Measurements from ENCODE around the gene BANF2. TPM values are rescaled to one million over a fixed set of nuclear protein-coding genes. Genes with fewer than 3 reads are reported as not detected.

Gene BANF2
- polyA plus RNA-seq, 1 of the 3 experiments (the other 2 are of a cell fraction), result not detected

- Histone ChIP-seq H3K36me3 (replicated peaks in 1 of 2; ENCODE audit: control insufficient read depth in 1 of 2, insufficient read depth in 2 of 2, low read length in 1 of 2) (no peaks in the 10 kb centered on the region), H3K27me3 (ENCODE audit: insufficient read depth) (peaks cover 4% of the 10 kb centered on the region; the same call in 1 of the 2 replicates), H3K27ac (ENCODE audit: low read depth in 2 of 2, low read length in 1 of 2) (no peak overlapping the region), H4K20me1 (ENCODE audit: insufficient read depth) (no peaks in the 10 kb centered on the region), H2AFZ (ENCODE audit: low read depth) (no peak overlapping the region), H3K9me3 (no peaks in the 10 kb centered on the region), H3K9me2 (no peaks in the 10 kb centered on the region), H3F3A (replicated peaks; ENCODE audit: insufficient read depth) (peaks cover 3% of the 10 kb centered on the region), H3K9ac (no peak overlapping the region), H3K4me1 (ENCODE audit: control insufficient read depth in 1 of 2, insufficient read depth in 2 of 2, low read depth in 1 of 2, low read length in 1 of 2) (0 out of 4 replicates have a peak, but pooled peaks cover 0 to 3% of the 10 kb centered on the region in 2 experiments), H3K4me2 (no peak overlapping the region), H3K79me2 (ENCODE audit: insufficient read depth) (no peaks in the 10 kb centered on the region), H3K4me3 (ENCODE audit: low read depth in 2 of 2, low read length in 1 of 2) (no peak overlapping the region)
- TF ChIP-seq, protein P1, sequence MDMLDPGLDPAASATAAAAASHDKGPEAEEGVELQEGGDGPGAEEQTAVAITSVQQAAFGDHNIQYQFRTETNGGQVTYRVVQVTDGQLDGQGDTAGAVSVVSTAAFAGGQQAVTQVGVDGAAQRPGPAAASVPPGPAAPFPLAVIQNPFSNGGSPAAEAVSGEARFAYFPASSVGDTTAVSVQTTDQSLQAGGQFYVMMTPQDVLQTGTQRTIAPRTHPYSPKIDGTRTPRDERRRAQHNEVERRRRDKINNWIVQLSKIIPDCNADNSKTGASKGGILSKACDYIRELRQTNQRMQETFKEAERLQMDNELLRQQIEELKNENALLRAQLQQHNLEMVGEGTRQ (IDR thresholded peaks at IDR 0.05; ENCODE audit: borderline replicate concordance, low read depth, low read length), result no peak
- no peak for TF ChIP-seq FOSL2 (IDR thresholded peaks at IDR 0.05; ENCODE audit: borderline replicate concordance, low read depth)
- TF ChIP-seq GABPA (IDR thresholded peaks at IDR 0.05; ENCODE audit: low read depth), result no peak
- no peak for TF ChIP-seq GATA2 (CRISPR knock-in tag; IDR thresholded peaks at IDR 0.05)
- TF ChIP-seq, protein P2, sequence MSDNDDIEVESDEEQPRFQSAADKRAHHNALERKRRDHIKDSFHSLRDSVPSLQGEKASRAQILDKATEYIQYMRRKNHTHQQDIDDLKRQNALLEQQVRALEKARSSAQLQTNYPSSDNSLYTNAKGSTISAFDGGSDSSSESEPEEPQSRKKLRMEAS (IDR thresholded peaks at IDR 0.05; ENCODE audit: low read depth), result no peak
- no peak for TF ChIP-seq MEF2A (IDR thresholded peaks at IDR 0.05; ENCODE audit: borderline replicate concordance, low read depth)
- TF ChIP-seq JUND (IDR thresholded peaks at IDR 0.05), result no peak
- 55% methylated on average over 5 of the region's 5 CpGs for WGBS (ENCODE audit: low lambda C conversion rate)
- POLR2A ChIA-PET, result no interaction called here
- DNase-seq, result no peak
- CTCF ChIA-PET, result interaction anchor here (0.6 to 1.3 kb wide), 2 partner anchors 125 to 131 kb away, joined by 3 read pairs; no protein-coding TSS in a partner anchor
These were observed 48.5 kb downstream of the BANF2 start for GRCh38 chr20:17748279-17748678.

GRCh38 chr20:17749626-17749977, 49.8 kb downstream of the BANF2 start:
- no peak overlapping the region for H3K27ac ChIP-seq (ENCODE audit: low read depth in 2 of 2, low read length in 1 of 2)
- no peaks in the 10 kb centered on the region for H3K79me2 ChIP-seq (ENCODE audit: insufficient read depth)
- TF ChIP-seq JUND (IDR thresholded peaks at IDR 0.05), result no peak
- H3K4me3 ChIP-seq (ENCODE audit: low read depth in 2 of 2, low read length in 1 of 2), result no peak overlapping the region
- no peaks in the 10 kb centered on the region for H3K36me3 ChIP-seq (replicated peaks in 1 of 2; ENCODE audit: control insufficient read depth in 1 of 2, insufficient read depth in 2 of 2, low read length in 1 of 2)
- H3K4me2 ChIP-seq, result no peak overlapping the region
- no peaks in the 10 kb centered on the region for H3K9me2 ChIP-seq
- ChIA-PET POLR2A (no interaction called here), CTCF (interaction anchor here (0.6 to 1.3 kb wide), 3 partner anchors 67 to 202 kb away, joined by 3 read pairs; partner anchors contain the start of gene RRBP1)
- H3K9ac ChIP-seq, result no peak overlapping the region
- peaks cover 13% of the 10 kb centered on the region; the same call in 1 of the 2 replicates for H3K27me3 ChIP-seq (ENCODE audit: insufficient read depth)
- no peaks in the 10 kb centered on the region for H4K20me1 ChIP-seq (ENCODE audit: insufficient read depth)
- 0 out of 4 replicates have a peak, but pooled peaks cover 0 to 3% of the 10 kb centered on the region in 2 experiments for H3K4me1 ChIP-seq (ENCODE audit: control insufficient read depth in 1 of 2, insufficient read depth in 2 of 2, low read depth in 1 of 2, low read length in 1 of 2)
- peaks cover 3% of the 10 kb centered on the region for H3F3A ChIP-seq (replicated peaks; ENCODE audit: insufficient read depth)
- H2AFZ ChIP-seq (ENCODE audit: low read depth), result no peak overlapping the region
- DNase-seq, result no peak
- WGBS (ENCODE audit: low lambda C conversion rate), result 59% methylated on average over 5 of the region's 5 CpGs
- H3K9me3 ChIP-seq, result no peaks in the 10 kb centered on the region

GRCh38 chr20:17749978-17750721, 50.4 kb downstream of the BANF2 start:
- Histone ChIP-seq H3K9me2 (no peaks in the 10 kb centered on the region), H2AFZ (ENCODE audit: low read depth) (no peak overlapping the region), H3K27ac (ENCODE audit: low read depth in 2 of 2, low read length in 1 of 2) (no peak overlapping the region), H3K9ac (no peak overlapping the region), H3K79me2 (ENCODE audit: insufficient read depth) (no peaks in the 10 kb centered on the region), H3K27me3 (ENCODE audit: insufficient read depth) (peaks cover 13% of the 10 kb centered on the region; the same call in 1 of the 2 replicates), H3K4me3 (ENCODE audit: low read depth in 2 of 2, low read length in 1 of 2) (no peak overlapping the region), H3F3A (replicated peaks; ENCODE audit: insufficient read depth) (peaks cover 3% of the 10 kb centered on the region), H3K36me3 (replicated peaks in 1 of 2; ENCODE audit: control insufficient read depth in 1 of 2, insufficient read depth in 2 of 2, low read length in 1 of 2) (no peaks in the 10 kb centered on the region), H3K4me1 (ENCODE audit: control insufficient read depth in 1 of 2, insufficient read depth in 2 of 2, low read depth in 1 of 2, low read length in 1 of 2) (0 out of 4 replicates have a peak, but pooled peaks cover 0 to 3% of the 10 kb centered on the region in 2 experiments), H3K4me2 (no peak overlapping the region), H4K20me1 (ENCODE audit: insufficient read depth) (no peaks in the 10 kb centered on the region), H3K9me3 (no peaks in the 10 kb centered on the region)
- ChIA-PET CTCF (interaction anchor here (0.6 kb wide), 1 partner anchor 203 kb away, joined by 3 read pairs; no protein-coding TSS in a partner anchor), POLR2A (no interaction called here)
- 76% methylated on average over 14 of the region's 15 CpGs for WGBS (ENCODE audit: low lambda C conversion rate)
- TF ChIP-seq GATA2 (CRISPR knock-in tag; IDR thresholded peaks at IDR 0.05) (no peak), TCF12 (IDR thresholded peaks at IDR 0.05) (no peak), IRF3 (IDR thresholded peaks at IDR 0.05; ENCODE audit: low read depth, low read length) (no peak), RFX5 (IDR thresholded peaks at IDR 0.05; ENCODE audit: low read length) (no peak), TEAD4 (IDR thresholded peaks at IDR 0.05; ENCODE audit: borderline replicate concordance, insufficient read depth) (no peak), CHD2 (IDR thresholded peaks at IDR 0.05; ENCODE audit: low read length, partially characterized antibody) (no peak), MEF2A (IDR thresholded peaks at IDR 0.05; ENCODE audit: borderline replicate concordance, low read depth) (no peak), FOXM1 (IDR thresholded peaks at IDR 0.05; ENCODE audit: low read depth) (no peak)
- DNase-seq, result no peak
